ENCODE data around the gene NFIC.
"Not testable (repeated sequence)": the region's sequence is repeated elsewhere in the genome, so short reads cannot be mapped to it uniquely, and the experiment has no call there.

Gene NFIC

GRCh38 chr19:3336680-3337523, 29.5 kb upstream of the NFIC start:
- no peak for DNase-seq
- ATAC-seq: no peak

- DNase-seq (peak; percentile 51), ATAC-seq (peak; percentile 46)
Observed at GRCh38 chr19:3338541-3339181, 27.7 kb upstream of the NFIC start.

GRCh38 chr19:3340340-3340739, 26.0 kb upstream of the NFIC start:
- ATAC-seq (no peak), DNase-seq (no peak)

- ATAC-seq: no peak
- DNase-seq: no peak
Observed at GRCh38 chr19:3342246-3342645, 24.1 kb upstream of the NFIC start.

- DNase-seq, ATAC-seq: not testable (repeated sequence)
Observed at GRCh38 chr19:3342962-3343361, 23.4 kb upstream of the NFIC start.

- ATAC-seq (peak; percentile 77), DNase-seq (peak; percentile 64)
Observed at GRCh38 chr19:3343619-3344502, 22.5 kb upstream of the NFIC start.

GRCh38 chr19:3344608-3345598, 21.5 kb upstream of the NFIC start:
- ATAC-seq (no peak), DNase-seq (no peak)

- ATAC-seq: no peak
- no peak for DNase-seq
Observed at GRCh38 chr19:3345850-3346460, 20.4 kb upstream of the NFIC start.

GRCh38 chr19:3346677-3347353, 19.6 kb upstream of the NFIC start:
- ATAC-seq: no peak

GRCh38 chr19:3348042-3348441, 18.3 kb upstream of the NFIC start:
- ATAC-seq (no peak), DNase-seq (no peak)

More at GRCh38 chr19:3346677-3347353, 19.6 kb upstream of the NFIC start:
- DNase-seq: no peak

- ATAC-seq: not testable (repeated sequence)
Observed at GRCh38 chr19:3348469-3348868, 17.9 kb upstream of the NFIC start.

GRCh38 chr19:3350014-3350663, 16.2 kb upstream of the NFIC start:
- ATAC-seq (no peak), DNase-seq (no peak)

More at GRCh38 chr19:3348469-3348868, 17.9 kb upstream of the NFIC start:
- DNase-seq: not testable (repeated sequence)

- no peak for ATAC-seq
- DNase-seq: no peak
Observed at GRCh38 chr19:3351702-3352447, 14.5 kb upstream of the NFIC start.

GRCh38 chr19:3353493-3353892, 12.9 kb upstream of the NFIC start:
- DNase-seq (no peak), ATAC-seq (no peak)

- DNase-seq (no peak), ATAC-seq (no peak)
Observed at GRCh38 chr19:3356805-3357204, 9.6 kb upstream of the NFIC start.

- peak; percentile 6 for ATAC-seq
Observed at GRCh38 chr19:3357271-3357991, 9.0 kb upstream of the NFIC start.

GRCh38 chr19:3357992-3358688, 8.2 kb upstream of the NFIC start:
- DNase-seq (peak; percentile 18), ATAC-seq (no peak)

More at GRCh38 chr19:3357271-3357991, 9.0 kb upstream of the NFIC start:
- DNase-seq: peak; percentile 40

GRCh38 chr19:3358689-3359014, 7.7 kb upstream of the NFIC start:
- ATAC-seq: no peak
- no peak for DNase-seq
